ENCODE results near the gene PLG.

Gene PLG

GRCh38 chr6:160756871-160757270, 54.8 kb downstream of the PLG start:
- no peak for TF ChIP-seq CTCF (conservative IDR thresholded peaks at IDR 0.05; ENCODE audit: control insufficient read depth, insufficient read depth, low read depth, low read length)
- no peak for DNase-seq (ENCODE audit: low read depth)

GRCh38 chr6:160764847-160765246, 62.8 kb downstream of the PLG start:
- no peak for TF ChIP-seq CTCF (conservative IDR thresholded peaks at IDR 0.05; ENCODE audit: control insufficient read depth, insufficient read depth, low read depth, low read length)
- no peak overlapping the region for H3K4me3 ChIP-seq (ENCODE audit: control insufficient read depth, low read depth, low read length)
- no peak for DNase-seq (ENCODE audit: low read depth)

More at GRCh38 chr6:160756871-160757270, 54.8 kb downstream of the PLG start:
- no peak overlapping the region for H3K4me3 ChIP-seq (ENCODE audit: control insufficient read depth, low read depth, low read length)

GRCh38 chr6:160765412-160765811, 63.4 kb downstream of the PLG start:
- TF ChIP-seq CTCF (conservative IDR thresholded peaks at IDR 0.05; ENCODE audit: control insufficient read depth, insufficient read depth, low read depth, low read length): no peak
- DNase-seq (ENCODE audit: low read depth): no peak
- no peak overlapping the region for H3K4me3 ChIP-seq (ENCODE audit: control insufficient read depth, low read depth, low read length)

GRCh38 chr6:160766657-160766988, 64.6 kb downstream of the PLG start:
- TF ChIP-seq CTCF (conservative IDR thresholded peaks at IDR 0.05; ENCODE audit: control insufficient read depth, insufficient read depth, low read depth, low read length): no peak
- H3K4me3 ChIP-seq (ENCODE audit: control insufficient read depth, low read depth, low read length): peak overlapping the region; percentile 12
- DNase-seq (ENCODE audit: low read depth): no peak

- peak overlapping the region; percentile 40 for H3K4me3 ChIP-seq (ENCODE audit: control insufficient read depth, low read depth, low read length)
- peak; percentile 46 for DNase-seq (ENCODE audit: low read depth)
- TF ChIP-seq CTCF (conservative IDR thresholded peaks at IDR 0.05; ENCODE audit: control insufficient read depth, insufficient read depth, low read depth, low read length): peak; percentile 75
Observed at GRCh38 chr6:160766989-160767646, 65.1 kb downstream of the PLG start.

- no peak for TF ChIP-seq CTCF (conservative IDR thresholded peaks at IDR 0.05; ENCODE audit: control insufficient read depth, insufficient read depth, low read depth, low read length)
- H3K4me3 ChIP-seq (ENCODE audit: control insufficient read depth, low read depth, low read length): no peak overlapping the region
- no peak for DNase-seq (ENCODE audit: low read depth)
Observed at GRCh38 chr6:160767647-160768019, 65.6 kb downstream of the PLG start.

- DNase-seq (ENCODE audit: low read depth): no peak
- no peak overlapping the region for H3K4me3 ChIP-seq (ENCODE audit: control insufficient read depth, low read depth, low read length)
- no peak for TF ChIP-seq CTCF (conservative IDR thresholded peaks at IDR 0.05; ENCODE audit: control insufficient read depth, insufficient read depth, low read depth, low read length)
Observed at GRCh38 chr6:160768101-160768500, 66.1 kb downstream of the PLG start.
